Measurements from ENCODE around the gene DHDH.
A peak's percentile ranks its signal among the peaks of the same experiment; 100 is the strongest.
"Not testable (repeated sequence)": the region's sequence is repeated elsewhere in the genome, so short reads cannot be mapped to it uniquely, and the experiment has no call there.

DHDH gene

GRCh38 chr19:48925890-48926289, 7.6 kb upstream of the DHDH start:
- H3K4me1 Mint-ChIP-seq (ENCODE audit: low read depth); H3K36me3 Mint-ChIP-seq; H3K27ac Mint-ChIP-seq; H3K4me3 Mint-ChIP-seq; H3K27me3 Mint-ChIP-seq; H3K9me3 Mint-ChIP-seq (ENCODE audit: low read depth): not testable (repeated sequence)

GRCh38 chr19:48926909-48927308, 6.6 kb upstream of the DHDH start:
- H3K4me1 Mint-ChIP-seq (ENCODE audit: low read depth): peaks cover 5% of the 10 kb centered on the region
- peaks cover 2% of the 10 kb centered on the region for H3K36me3 Mint-ChIP-seq
- no peaks in the 10 kb centered on the region for H3K9me3 Mint-ChIP-seq (ENCODE audit: low read depth)
- H3K27me3 Mint-ChIP-seq: no peaks in the 10 kb centered on the region
- H3K27ac Mint-ChIP-seq: no peak overlapping the region
- H3K4me3 Mint-ChIP-seq: peak overlapping the region; percentile 53

GRCh38 chr19:48927692-48928091, 5.8 kb upstream of the DHDH start:
- not testable (repeated sequence) for H3K9me3 Mint-ChIP-seq (ENCODE audit: low read depth); H3K4me1 Mint-ChIP-seq (ENCODE audit: low read depth); H3K27ac Mint-ChIP-seq; H3K36me3 Mint-ChIP-seq; H3K4me3 Mint-ChIP-seq; H3K27me3 Mint-ChIP-seq

DNA sequence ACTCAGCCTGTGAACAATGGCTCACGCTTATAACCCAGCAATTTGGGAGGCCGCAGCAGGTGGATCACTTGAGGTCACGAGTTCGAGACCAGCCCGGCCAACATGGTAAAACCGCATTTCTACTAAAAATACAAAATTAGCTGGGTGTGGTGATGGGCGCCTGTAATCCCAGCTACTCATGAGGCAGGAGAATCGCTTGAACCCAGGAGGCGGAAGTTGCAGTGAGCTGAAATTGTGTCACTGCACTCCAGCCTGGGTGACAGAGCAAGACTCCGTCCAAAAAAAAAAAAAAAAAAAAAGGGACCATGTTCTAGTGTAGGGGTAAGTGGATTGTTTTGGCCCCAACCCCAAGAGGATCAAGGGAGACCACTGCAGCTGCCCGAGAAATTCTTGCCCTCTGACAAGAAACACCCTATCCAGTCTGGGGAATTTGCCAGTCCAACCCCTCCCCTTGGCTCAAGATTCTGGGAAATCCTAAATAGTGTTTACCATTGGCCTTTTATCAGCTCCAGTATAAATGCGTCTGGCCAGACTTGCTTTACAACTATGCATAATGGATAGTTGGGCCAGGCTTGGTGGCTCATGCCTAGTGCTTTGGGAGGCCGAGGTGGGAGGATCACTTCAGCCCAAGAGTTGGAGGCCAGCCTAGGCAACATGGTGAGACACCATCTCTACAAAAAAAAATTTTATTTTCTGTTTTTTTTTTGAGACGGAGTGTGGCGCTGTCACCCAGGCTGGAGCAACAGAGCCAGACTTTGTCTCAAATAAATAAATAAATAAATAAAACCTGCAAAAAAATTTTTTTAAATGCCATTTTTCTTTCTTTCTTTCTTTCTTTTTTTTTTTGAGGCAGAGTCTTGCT, 5.1 kb upstream of the DHDH start:
- Mint-ChIP-seq H3K27me3 (no peaks in the 10 kb centered on the region), H3K4me3 (no peak overlapping the region), H3K36me3 (no peaks in the 10 kb centered on the region), H3K4me1 (ENCODE audit: low read depth) (peaks cover 8% of the 10 kb centered on the region), H3K9me3 (ENCODE audit: low read depth) (no peaks in the 10 kb centered on the region), H3K27ac (no peak overlapping the region)

- H3K36me3 Mint-ChIP-seq: peaks cover 3% of the 10 kb centered on the region
- no peaks in the 10 kb centered on the region for H3K27me3 Mint-ChIP-seq
- H3K4me3 Mint-ChIP-seq: no peak overlapping the region
- peaks cover 13% of the 10 kb centered on the region for H3K4me1 Mint-ChIP-seq (ENCODE audit: low read depth)
- H3K9me3 Mint-ChIP-seq (ENCODE audit: low read depth): no peaks in the 10 kb centered on the region
- no peak overlapping the region for H3K27ac Mint-ChIP-seq
Observed at GRCh38 chr19:48934837-48935236, 1.3 kb downstream of the DHDH start.

DNA sequence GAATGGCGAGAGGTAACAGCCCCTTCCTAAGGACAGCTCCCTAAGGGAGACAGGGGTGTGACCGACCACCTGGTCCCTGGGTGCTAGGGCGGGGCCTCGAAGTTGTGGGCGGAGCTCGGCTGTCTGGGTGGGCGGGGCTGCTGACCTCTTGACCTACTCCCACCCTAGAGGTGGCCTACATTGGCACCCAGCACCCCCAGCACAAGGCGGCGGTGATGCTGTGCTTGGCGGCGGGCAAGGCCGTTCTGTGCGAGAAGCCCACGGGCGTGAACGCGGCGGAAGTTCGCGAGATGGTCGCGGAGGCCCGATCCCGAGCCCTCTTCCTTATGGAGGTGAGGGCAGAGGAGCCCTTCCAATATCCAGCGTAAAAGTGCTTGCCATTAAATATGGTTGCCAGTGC, 2.4 kb downstream of the DHDH start:
- Mint-ChIP-seq H3K4me3 (no peak overlapping the region), H3K27ac (no peak overlapping the region), H3K4me1 (ENCODE audit: low read depth) (peaks cover 13% of the 10 kb centered on the region), H3K36me3 (peaks cover 4% of the 10 kb centered on the region), H3K9me3 (ENCODE audit: low read depth) (no peaks in the 10 kb centered on the region), H3K27me3 (no peaks in the 10 kb centered on the region)

DNA sequence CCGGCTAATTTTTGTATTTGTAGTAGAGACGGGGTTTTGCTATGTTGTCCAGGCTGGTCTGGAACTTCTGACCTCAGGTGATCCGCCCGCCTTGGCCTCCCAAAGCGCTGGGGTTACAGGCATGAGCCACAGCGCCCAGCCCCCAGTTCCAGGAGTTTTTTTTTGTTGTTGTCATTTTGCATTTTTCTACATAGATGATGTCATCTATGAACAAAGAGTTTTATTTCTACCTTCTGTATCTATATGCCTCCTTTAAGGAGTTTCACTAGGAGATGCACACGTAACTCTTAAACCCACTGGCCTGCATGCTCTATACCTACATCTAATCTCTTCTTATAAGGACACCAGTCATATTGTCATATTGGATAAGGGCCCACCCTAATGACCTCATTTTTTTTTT, 4.8 kb downstream of the DHDH start:
- peaks cover 10% of the 10 kb centered on the region for H3K36me3 Mint-ChIP-seq
- no peaks in the 10 kb centered on the region for H3K27me3 Mint-ChIP-seq
- H3K27ac Mint-ChIP-seq: no peak overlapping the region
- H3K4me3 Mint-ChIP-seq: no peak overlapping the region
- peaks cover 11% of the 10 kb centered on the region for H3K4me1 Mint-ChIP-seq (ENCODE audit: low read depth)
- no peaks in the 10 kb centered on the region for H3K9me3 Mint-ChIP-seq (ENCODE audit: low read depth)

- Mint-ChIP-seq H3K4me1 (ENCODE audit: low read depth) (no peaks in the 10 kb centered on the region), H3K36me3 (peaks cover 10% of the 10 kb centered on the region), H3K27me3 (no peaks in the 10 kb centered on the region), H3K27ac (no peak overlapping the region), H3K9me3 (ENCODE audit: low read depth) (no peaks in the 10 kb centered on the region), H3K4me3 (no peak overlapping the region)
Observed at GRCh38 chr19:48940902-48941301, 7.4 kb downstream of the DHDH start.

GRCh38 chr19:48943081-48943480, 9.6 kb downstream of the DHDH start:
- no peak overlapping the region for H3K27ac Mint-ChIP-seq
- H3K36me3 Mint-ChIP-seq: peaks cover 10% of the 10 kb centered on the region
- no peaks in the 10 kb centered on the region for H3K9me3 Mint-ChIP-seq (ENCODE audit: low read depth)
- H3K27me3 Mint-ChIP-seq: no peaks in the 10 kb centered on the region
- no peaks in the 10 kb centered on the region for H3K4me1 Mint-ChIP-seq (ENCODE audit: low read depth)
- no peak overlapping the region for H3K4me3 Mint-ChIP-seq

DNA sequence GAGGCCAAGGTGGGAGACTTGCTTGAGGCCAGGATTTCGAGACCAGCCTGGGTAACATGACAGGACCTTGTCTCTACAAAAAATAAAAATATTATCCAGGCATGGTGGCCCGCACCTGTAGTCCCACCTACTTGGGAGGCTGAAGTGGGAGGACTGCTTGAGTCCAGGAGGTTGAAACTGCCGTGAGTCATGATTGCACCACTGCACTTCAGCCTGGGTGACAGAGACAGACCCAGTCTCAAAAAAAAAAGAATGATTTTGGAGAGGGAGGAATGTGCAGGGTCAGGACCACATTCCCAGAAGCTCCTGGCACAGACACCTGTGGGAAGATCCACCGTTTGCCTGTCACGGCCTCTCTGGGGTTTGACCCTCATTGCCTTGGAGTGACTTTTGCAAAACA, 11.9 kb downstream of the DHDH start:
- Mint-ChIP-seq H3K27me3 (no peaks in the 10 kb centered on the region), H3K4me3 (no peak overlapping the region), H3K4me1 (ENCODE audit: low read depth) (no peaks in the 10 kb centered on the region), H3K9me3 (ENCODE audit: low read depth) (no peaks in the 10 kb centered on the region), H3K27ac (no peak overlapping the region), H3K36me3 (peaks cover 7% of the 10 kb centered on the region)

- Mint-ChIP-seq H3K36me3 (peaks cover 6% of the 10 kb centered on the region), H3K4me1 (ENCODE audit: low read depth) (no peaks in the 10 kb centered on the region), H3K9me3 (ENCODE audit: low read depth) (no peaks in the 10 kb centered on the region), H3K4me3 (no peak overlapping the region), H3K27me3 (no peaks in the 10 kb centered on the region), H3K27ac (no peak overlapping the region)
Observed at GRCh38 chr19:48945817-48946216, 12.3 kb downstream of the DHDH start.

DNA sequence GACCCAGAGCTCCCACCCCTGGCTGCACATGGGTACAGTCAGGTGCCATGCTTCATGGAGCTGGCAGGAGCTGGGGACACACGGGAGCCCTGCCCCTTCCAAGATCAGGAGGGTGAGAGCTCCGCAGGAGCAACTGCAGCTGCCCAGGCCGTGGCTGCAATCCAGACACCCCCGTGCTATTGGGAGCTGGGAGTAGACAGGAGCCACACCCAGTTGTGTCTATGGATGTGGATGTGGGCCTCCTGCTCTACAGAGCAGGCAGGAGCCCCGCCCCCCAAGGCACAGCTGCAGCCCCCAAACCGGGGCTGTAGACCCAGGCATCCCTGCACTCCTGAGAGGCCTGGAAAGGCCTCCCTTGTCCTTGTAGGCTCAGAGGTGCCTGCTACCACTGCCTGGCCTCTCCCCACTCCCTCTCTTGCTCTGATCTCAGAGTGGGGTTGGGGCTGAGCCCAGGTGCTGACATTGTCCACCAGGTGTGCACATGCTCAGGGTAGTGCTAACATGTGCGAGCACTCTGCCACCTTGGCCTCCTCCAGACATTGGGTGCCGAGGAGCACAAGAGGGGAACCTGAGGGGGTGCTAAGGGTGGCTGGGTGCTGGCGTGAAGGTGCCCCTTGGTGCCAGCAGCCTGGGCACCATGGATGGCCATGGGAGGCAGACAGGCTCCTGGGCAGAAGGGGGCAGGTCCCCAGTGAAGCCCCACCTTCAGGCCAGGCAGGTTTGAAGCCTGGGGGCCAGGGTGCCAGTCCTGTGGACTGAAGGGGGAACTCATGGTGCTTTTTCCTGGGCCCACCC, 13.2 kb downstream of the DHDH start:
- Mint-ChIP-seq H3K27me3 (no peaks in the 10 kb centered on the region), H3K9me3 (ENCODE audit: low read depth) (no peaks in the 10 kb centered on the region), H3K4me1 (ENCODE audit: low read depth) (no peaks in the 10 kb centered on the region), H3K4me3 (no peak overlapping the region), H3K36me3 (no peaks in the 10 kb centered on the region), H3K27ac (no peak overlapping the region)

DNA sequence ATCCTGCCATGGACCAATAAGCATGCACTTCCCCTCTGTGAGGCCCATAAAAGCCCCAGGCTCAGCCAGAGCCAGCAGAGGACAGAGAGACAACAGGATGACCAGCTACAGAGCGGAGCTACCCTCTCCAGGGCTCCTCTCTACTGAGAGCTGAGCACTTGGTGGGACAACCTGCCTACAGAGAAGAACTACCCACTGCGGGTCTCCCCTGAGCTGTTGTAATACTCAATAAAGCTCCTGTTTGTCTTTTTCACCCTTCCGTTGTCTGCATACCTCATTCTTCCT, 13.7 kb downstream of the DHDH start:
- H3K4me3 Mint-ChIP-seq: no peak overlapping the region
- H3K36me3 Mint-ChIP-seq: no peaks in the 10 kb centered on the region
- H3K27ac Mint-ChIP-seq: no peak overlapping the region
- no peaks in the 10 kb centered on the region for H3K4me1 Mint-ChIP-seq (ENCODE audit: low read depth)
- no peaks in the 10 kb centered on the region for H3K9me3 Mint-ChIP-seq (ENCODE audit: low read depth)
- H3K27me3 Mint-ChIP-seq: no peaks in the 10 kb centered on the region

- Mint-ChIP-seq H3K4me1 (ENCODE audit: low read depth) (peaks cover 3% of the 10 kb centered on the region), H3K4me3 (no peak overlapping the region), H3K27me3 (no peaks in the 10 kb centered on the region), H3K36me3 (no peaks in the 10 kb centered on the region), H3K27ac (no peak overlapping the region), H3K9me3 (ENCODE audit: low read depth) (no peaks in the 10 kb centered on the region)
Observed at GRCh38 chr19:48950159-48950558, 16.7 kb downstream of the DHDH start.

GRCh38 chr19:48950830-48951519, 17.5 kb downstream of the DHDH start:
- Mint-ChIP-seq H3K9me3 (ENCODE audit: low read depth) (no peaks in the 10 kb centered on the region), H3K36me3 (no peaks in the 10 kb centered on the region), H3K4me3 (no peak overlapping the region), H3K27ac (no peak overlapping the region), H3K27me3 (no peaks in the 10 kb centered on the region), H3K4me1 (ENCODE audit: low read depth) (peaks cover 10% of the 10 kb centered on the region)

Data from activated naive CD8-positive, alpha-beta T cell (primary cell).